CD14-positive monocyte (primary cell): ENCODE results near the gene RAI1. TPM values are rescaled to one million over a fixed set of nuclear protein-coding genes. Genes with fewer than 3 reads are reported as not detected.

Source experiments
- DNase-seq, 3 donors: peaks; one replicate each; pipeline ENCODE4 v3.0.0-alpha.2; 2011 to 2022
- H2AFZ ChIP-seq: 2 replicates; pipeline ENCODE4 v1.6.0; 2012; ENCODE audit warnings: mild to moderate bottlenecking, low read depth, low read length, inconsistent platforms; ENCODE audit not compliant: insufficient read depth, poor library complexity, severe bottlenecking
- H3K27ac ChIP-seq, 2 donors: 1 replicate in 1 of 2; 2 replicates in 1 of 2; pipeline ENCODE4 v1.5.1; 2012 to 2013; ENCODE audit warnings: low read length in 2 of 2, control low read depth in 1 of 2, inconsistent platforms in 1 of 2, low read depth in 1 of 2, mild to moderate bottlenecking in 1 of 2
- H3K27me3 ChIP-seq, 2 donors: one replicate each; pipeline versions ENCODE4 v1.6.0 to v1.6.1; 2011 to 2013; ENCODE audit warnings: low read length in 2 of 2; ENCODE audit not compliant: control insufficient read depth in 2 of 2, insufficient read depth in 2 of 2
- H3K36me3 ChIP-seq, 2 donors: replicated peaks in 1 of 2; 1 replicate in 1 of 2; 2 replicates in 1 of 2; pipeline versions ENCODE4 v1.5.1 to v1.6.1; 2012 to 2013; ENCODE audit warnings: low read length in 2 of 2, control low read depth in 1 of 2, inconsistent platforms in 1 of 2, mild to moderate bottlenecking in 1 of 2; ENCODE audit not compliant: insufficient read depth in 2 of 2, control insufficient read depth in 1 of 2
- H3K4me1 ChIP-seq, 2 donors: 1 replicate in 1 of 2; 2 replicates in 1 of 2; pipeline versions ENCODE4 v1.5.1 to v1.6.1; 2012 to 2013; ENCODE audit warnings: low read length in 2 of 2, control low read depth in 1 of 2, inconsistent platforms in 1 of 2, mild to moderate bottlenecking in 1 of 2, moderate library complexity in 1 of 2; ENCODE audit not compliant: insufficient read depth in 2 of 2, control insufficient read depth in 1 of 2
- H3K4me2 ChIP-seq: replicated peaks from 2 replicates; pipeline ENCODE3; 2012; ENCODE audit warnings: low read length, moderate library complexity, mild to moderate bottlenecking; ENCODE audit not compliant: poor library complexity, severe bottlenecking; ENCODE audit errors: extremely low read depth
- H3K4me3 ChIP-seq, 3 experiments: fragments of 200-600 bp in 1 of 3; sonication (generic) in 1 of 3; replicated peaks in 1 of 3; 1 replicate in 2 of 3; 2 replicates in 1 of 3; pipeline ENCODE4 v1.5.1; 2011 to 2013; ENCODE audit warnings: low read length in 3 of 3, mild to moderate bottlenecking in 3 of 3, control low read depth in 2 of 3, low read depth in 2 of 3, inconsistent platforms in 1 of 3, moderate library complexity in 1 of 3
- H3K79me2 ChIP-seq: 2 replicates; pipeline ENCODE4 v1.6.0; 2012; ENCODE audit warnings: mild to moderate bottlenecking, control low read depth, inconsistent platforms, low read length, moderate library complexity; ENCODE audit not compliant: insufficient read depth
- H3K9ac ChIP-seq: 2 replicates; pipeline ENCODE4 v1.6.0; 2017; ENCODE audit warnings: low read length, mild to moderate bottlenecking; ENCODE audit not compliant: insufficient read depth, poor library complexity, severe bottlenecking
- H3K9me3 ChIP-seq, 2 donors: replicated peaks in 1 of 2; 1 replicate in 1 of 2; 2 replicates in 1 of 2; pipeline versions ENCODE4 v1.5.1 to v1.6.1; 2012 to 2013; ENCODE audit warnings: low read length in 2 of 2, control low read depth in 1 of 2; ENCODE audit not compliant: control insufficient read depth in 1 of 2, insufficient read depth in 1 of 2
- H4K20me1 ChIP-seq: 2 replicates; pipeline ENCODE4 v1.6.0; 2012; ENCODE audit warnings: mild to moderate bottlenecking, low read length, control low read depth, moderate library complexity; ENCODE audit not compliant: insufficient read depth
- H3K27ac Mint-ChIP-seq, 7 donors: one replicate each; pipeline ENCODE4 v1.8.0; 2020; ENCODE audit warnings: mild to moderate bottlenecking in 7 of 7, mixed read lengths in 7 of 7, moderate library complexity in 6 of 7, inconsistent platforms in 2 of 7
- H3K27me3 Mint-ChIP-seq, 3 donors: one replicate each; pipeline ENCODE4 v1.8.0; 2021 to 2022; ENCODE audit warnings: low read depth in 3 of 3, mild to moderate bottlenecking in 3 of 3, mixed read lengths in 3 of 3, moderate library complexity in 3 of 3, inconsistent platforms in 1 of 3
- H3K36me3 Mint-ChIP-seq, 2 donors: one replicate each; pipeline ENCODE4 v1.8.0; 2020; ENCODE audit warnings: mixed read lengths in 2 of 2, inconsistent platforms in 1 of 2, mild to moderate bottlenecking in 1 of 2
- H3K4me1 Mint-ChIP-seq: one replicate; pipeline ENCODE4 v1.8.0; 2020; ENCODE audit warnings: mild to moderate bottlenecking, mixed read lengths
- H3K4me3 Mint-ChIP-seq, 2 donors: one replicate each; pipeline ENCODE4 v1.8.0; 2020; ENCODE audit warnings: mild to moderate bottlenecking in 2 of 2, mixed read lengths in 2 of 2, moderate library complexity in 1 of 2
- H3K9me3 Mint-ChIP-seq, 7 donors: one replicate each; pipeline ENCODE4 v1.8.0; 2020 to 2022; ENCODE audit warnings: mixed read lengths in 7 of 7, mild to moderate bottlenecking in 6 of 7, moderate library complexity in 6 of 7, inconsistent platforms in 2 of 7
- WGBS: methylation state at CpG from one replicate; pipeline ENCODE4 v1.1.5; 2013; ENCODE audit warnings: missing lambda C conversion rate; ENCODE audit not compliant: insufficient coverage; 5-methylcytosine and 5-hydroxymethylcytosine counted together
- intact Hi-C, 2 donors: fragments of 100-400 bp; cut with micrococcal nuclease; formaldehyde crosslinking; loops; one replicate each; pipeline versions ENCODE4 v1.15.0 to v1.15.1; 2023
- polyA plus RNA-seq, 3 donors: library from polyadenylated mRNA; depleted of rRNA in 1 of 3; unstranded in 2 of 3; stranded (reverse) in 1 of 3; fragments of 300-500 nt in 2 of 3; fragments of >200 nt in 1 of 3; fragmentation: Illumina TruSeq in 2 of 3; gene quantifications; 1 replicate in 2 of 3; 2 replicates in 1 of 3; pipeline ENCODE4 v1.2.3, GENCODE V29; 2012 to 2021
- TF ChIP-seq, protein P1 (sequence below): fragments of 200-600 bp; IDR thresholded peaks from one replicate; pipeline ENCODE4 v1.8.0; 2022; ENCODE audit warnings: antibody characterized with exemption, mild to moderate bottlenecking

Gene RAI1
- polyA plus RNA-seq, 3 donors, result 0.89 to 4.4 (median 1.5) TPM

DNA sequence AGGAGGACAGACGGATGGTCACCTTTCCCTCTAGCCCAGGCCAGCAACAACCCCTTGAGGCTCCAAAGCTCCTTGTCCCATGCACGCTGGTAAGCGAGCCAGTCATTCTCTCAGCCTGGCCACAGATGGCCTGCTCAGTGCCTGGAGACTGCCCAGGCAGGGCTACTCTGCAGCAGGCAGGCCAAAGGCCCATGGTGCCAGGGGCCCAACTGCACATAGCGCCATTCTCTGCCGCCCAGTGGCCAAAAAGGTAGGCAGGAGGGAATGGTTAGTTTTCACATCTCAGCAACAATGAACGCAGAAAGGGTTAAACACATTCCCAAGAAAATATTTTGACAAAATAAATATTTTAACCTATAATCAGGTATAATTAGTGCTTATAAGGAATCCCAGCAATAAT, 163.2 kb downstream of the RAI1 start:
- H3K27ac Mint-ChIP-seq, result no peak overlapping the region

DNA sequence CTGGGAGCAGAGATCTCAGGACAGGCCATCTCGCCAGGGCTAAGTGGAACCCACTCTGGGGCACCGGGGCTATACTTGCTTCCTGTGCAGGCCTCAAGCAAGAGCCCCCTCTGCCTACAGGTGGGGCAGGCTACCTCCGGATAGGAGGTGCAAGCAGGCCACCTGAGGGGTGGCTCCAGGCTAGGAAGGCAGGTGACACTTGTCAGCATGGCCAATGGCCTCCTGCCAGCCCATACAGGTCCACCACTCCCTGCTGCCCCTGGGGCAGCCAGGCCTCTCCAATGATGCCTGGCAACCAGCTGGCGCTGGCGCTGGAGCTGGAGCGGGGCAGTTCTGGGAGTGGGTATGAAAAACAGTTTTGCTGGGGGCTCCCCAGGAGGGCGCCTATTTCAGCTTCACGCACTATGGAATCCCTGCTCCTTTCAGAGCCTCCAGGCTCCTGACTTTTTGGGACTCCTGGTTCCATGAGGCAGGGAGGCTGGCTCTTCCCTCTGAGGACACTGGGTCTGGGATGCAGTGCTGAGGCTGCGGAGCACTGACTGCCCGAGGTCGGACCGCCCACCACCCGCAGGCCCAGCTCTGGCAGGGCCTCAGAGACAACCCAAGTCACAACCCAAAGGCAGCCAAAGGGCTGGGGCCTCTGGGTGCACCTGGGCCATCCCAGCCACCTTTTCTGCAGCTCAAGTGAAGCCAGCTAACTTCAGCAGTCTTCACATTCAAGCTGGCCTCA, 164.0 kb downstream of the RAI1 start:
- Mint-ChIP-seq H3K27ac (no peak overlapping the region), H3K36me3 (peaks cover 22% of the 10 kb centered on the region in 2 donors), H3K4me3 (no peak overlapping the region), H3K4me1 (peaks cover 34% of the 10 kb centered on the region), H3K27me3 (no peaks in the 10 kb centered on the region), H3K9me3 (no peaks in the 10 kb centered on the region)
- H3K27ac ChIP-seq, result no peak overlapping the region
- DNase-seq, result no peak
- H3K4me2 ChIP-seq, result no peak overlapping the region
- peaks cover 35 to 42% of the 10 kb centered on the region in 2 donors for H3K4me1 ChIP-seq
- 91% methylated on average over 10 of the region's 13 CpGs for WGBS
- no peaks in the 10 kb centered on the region for H3K9me3 ChIP-seq
- peaks cover 8 to 19% of the 10 kb centered on the region in 2 donors for H3K36me3 ChIP-seq
- TF ChIP-seq, protein P1, sequence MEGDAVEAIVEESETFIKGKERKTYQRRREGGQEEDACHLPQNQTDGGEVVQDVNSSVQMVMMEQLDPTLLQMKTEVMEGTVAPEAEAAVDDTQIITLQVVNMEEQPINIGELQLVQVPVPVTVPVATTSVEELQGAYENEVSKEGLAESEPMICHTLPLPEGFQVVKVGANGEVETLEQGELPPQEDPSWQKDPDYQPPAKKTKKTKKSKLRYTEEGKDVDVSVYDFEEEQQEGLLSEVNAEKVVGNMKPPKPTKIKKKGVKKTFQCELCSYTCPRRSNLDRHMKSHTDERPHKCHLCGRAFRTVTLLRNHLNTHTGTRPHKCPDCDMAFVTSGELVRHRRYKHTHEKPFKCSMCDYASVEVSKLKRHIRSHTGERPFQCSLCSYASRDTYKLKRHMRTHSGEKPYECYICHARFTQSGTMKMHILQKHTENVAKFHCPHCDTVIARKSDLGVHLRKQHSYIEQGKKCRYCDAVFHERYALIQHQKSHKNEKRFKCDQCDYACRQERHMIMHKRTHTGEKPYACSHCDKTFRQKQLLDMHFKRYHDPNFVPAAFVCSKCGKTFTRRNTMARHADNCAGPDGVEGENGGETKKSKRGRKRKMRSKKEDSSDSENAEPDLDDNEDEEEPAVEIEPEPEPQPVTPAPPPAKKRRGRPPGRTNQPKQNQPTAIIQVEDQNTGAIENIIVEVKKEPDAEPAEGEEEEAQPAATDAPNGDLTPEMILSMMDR, result no peak
- H3K79me2 ChIP-seq, result no peaks in the 10 kb centered on the region
- no peaks in the 10 kb centered on the region for H3K27me3 ChIP-seq
- no peaks in the 10 kb centered on the region for H4K20me1 ChIP-seq
- H2AFZ ChIP-seq, result no peak overlapping the region
- H3K4me3 ChIP-seq, result no peak overlapping the region
- intact Hi-C loops, result no loop called here
- no peak overlapping the region for H3K9ac ChIP-seq

More for the DNA sequence above, 163.2 kb downstream of the RAI1 start:
- TF ChIP-seq, protein P1, result no peak
- no peak overlapping the region for H3K27ac ChIP-seq
- H3K4me3 Mint-ChIP-seq, result no peak overlapping the region
- WGBS, result 100% methylated on average over 3 of the region's 6 CpGs
- intact Hi-C loops, result no loop called here
- DNase-seq, result no peak
- H3K4me2 ChIP-seq, result no peak overlapping the region
- H3K4me1 ChIP-seq, result peaks cover 34 to 39% of the 10 kb centered on the region in 2 donors
- H3K9ac ChIP-seq, result no peak overlapping the region
- H3K4me3 ChIP-seq, result no peak overlapping the region
- peaks cover 22% of the 10 kb centered on the region in 2 donors for H3K36me3 Mint-ChIP-seq
- no peak overlapping the region for H2AFZ ChIP-seq
- H3K9me3 Mint-ChIP-seq, result no peaks in the 10 kb centered on the region
- peaks cover 8 to 19% of the 10 kb centered on the region in 2 donors for H3K36me3 ChIP-seq
- H3K9me3 ChIP-seq, result no peaks in the 10 kb centered on the region
- no peaks in the 10 kb centered on the region for H3K27me3 ChIP-seq
- no peaks in the 10 kb centered on the region for H3K27me3 Mint-ChIP-seq
- H3K79me2 ChIP-seq, result peaks cover 3% of the 10 kb centered on the region
- peaks cover 31% of the 10 kb centered on the region for H3K4me1 Mint-ChIP-seq
- H4K20me1 ChIP-seq, result no peaks in the 10 kb centered on the region
